GM21447 (cell line): ENCODE data around the gene CARF.
"Not testable (repeated sequence)": the region's sequence is repeated elsewhere in the genome, so short reads cannot be mapped to it uniquely, and the experiment has no call there.

Experiments used
- ATAC-seq: cut with Tn5 transposase; IDR thresholded peaks from one replicate; pipeline ENCODE4 v1.9.1; 2021; ENCODE audit not compliant: unreplicated experiment

The CARF gene

GRCh38 chr2:202911512-202912341, at the start of gene CARF, which contains the start of gene WDR12:
Gene CARF, plus strand, starts transcription at chr2:202912275. Its CDS starts 29,628 bp downstream, at chr2:202941903.
Gene WDR12, minus strand, starts transcription at chr2:202911673. Its CDS starts 197 bp downstream, at chr2:202911476.
- ATAC-seq = peak; percentile 77

GRCh38 chr2:202870431-202871299, 41.4 kb upstream of the CARF start:
- peak; percentile 77 for ATAC-seq

- ATAC-seq = peak; percentile 52
These were observed 40.6 kb upstream of the CARF start, which contains the start of gene ICA1L for GRCh38 chr2:202871300-202872141. Gene ICA1L, minus strand, starts transcription at chr2:202871766. Its CDS starts 42,757 bp downstream, at chr2:202829009.

- no peak for ATAC-seq
These were observed 34.4 kb upstream of the CARF start for GRCh38 chr2:202877699-202878098.

GRCh38 chr2:202881570-202881969, 30.5 kb upstream of the CARF start:
- no peak for ATAC-seq

GRCh38 chr2:202883987-202884675, 27.9 kb upstream of the CARF start:
- ATAC-seq = no peak

- ATAC-seq = no peak
These were observed 26.9 kb upstream of the CARF start for GRCh38 chr2:202885190-202885589.

GRCh38 chr2:202905507-202905906, 6.6 kb upstream of the CARF start:
- not testable (repeated sequence) for ATAC-seq

- ATAC-seq = no peak
These were observed 3.9 kb upstream of the CARF start for GRCh38 chr2:202908186-202908585.

GRCh38 chr2:202909394-202910192, 2.5 kb upstream of the CARF start:
- ATAC-seq = no peak

- ATAC-seq = not testable (repeated sequence)
These were observed 1.8 kb upstream of the CARF start for GRCh38 chr2:202910250-202910649.

- ATAC-seq = no peak
These were observed 1.4 kb upstream of the CARF start for GRCh38 chr2:202910698-202911097.

GRCh38 chr2:202911203-202911511, 918 bp upstream of the CARF start:
- ATAC-seq = no peak

GRCh38 chr2:202912342-202913201, 497 bp downstream of the CARF start:
- peak; percentile 55 for ATAC-seq

- no peak for ATAC-seq
These were observed 6.8 kb downstream of the CARF start for GRCh38 chr2:202918860-202919259.

GRCh38 chr2:202932425-202933138, 20.5 kb downstream of the CARF start:
- ATAC-seq = no peak

- ATAC-seq = no peak
These were observed 21.1 kb downstream of the CARF start for GRCh38 chr2:202933139-202933510.

GRCh38 chr2:202933958-202934357, 21.9 kb downstream of the CARF start:
- ATAC-seq = no peak
